Measurements from ENCODE around the gene KCNG1. TPM values are rescaled to one million over a fixed set of nuclear protein-coding genes. Genes with fewer than 3 reads are reported as not detected.

Gene KCNG1
- total RNA-seq, 1 donor from 2014 or later = 13.0 TPM

- no peak for TF ChIP-seq CTCF (IDR thresholded peaks at IDR 0.05)
- DNase-seq (ENCODE audit: low spot score) = no peak
- no peaks in the 10 kb centered on the region for H3K4me1 Mint-ChIP-seq (ENCODE audit: low read depth)
- H3K4me3 Mint-ChIP-seq (ENCODE audit: unreplicated experiment) = no peak overlapping the region
- H3K9me3 Mint-ChIP-seq (ENCODE audit: low read depth) = no peaks in the 10 kb centered on the region
- H3K27ac Mint-ChIP-seq (ENCODE audit: unreplicated experiment) = no peak overlapping the region
- H3K36me3 Mint-ChIP-seq (ENCODE audit: low read depth) = no peaks in the 10 kb centered on the region
- H3K27me3 Mint-ChIP-seq (ENCODE audit: low read depth) = peaks cover 7% of the 10 kb centered on the region
Measured at GRCh38 chr20:50969435-50969834, 53.5 kb downstream of the KCNG1 start.

GRCh38 chr20:50968289-50968688 lies 54.6 kb downstream of the KCNG1 start:
- no peak for TF ChIP-seq CTCF (IDR thresholded peaks at IDR 0.05)
- no peak for DNase-seq (ENCODE audit: low spot score)
- H3K4me1 Mint-ChIP-seq (ENCODE audit: low read depth) = no peaks in the 10 kb centered on the region
- H3K27me3 Mint-ChIP-seq (ENCODE audit: low read depth) = peaks cover 7% of the 10 kb centered on the region
- no peak overlapping the region for H3K4me3 Mint-ChIP-seq (ENCODE audit: unreplicated experiment)
- no peaks in the 10 kb centered on the region for H3K36me3 Mint-ChIP-seq (ENCODE audit: low read depth)
- no peak overlapping the region for H3K27ac Mint-ChIP-seq (ENCODE audit: unreplicated experiment)
- no peaks in the 10 kb centered on the region for H3K9me3 Mint-ChIP-seq (ENCODE audit: low read depth)

GRCh38 chr20:50967586-50967985 lies 55.3 kb downstream of the KCNG1 start:
- Mint-ChIP-seq H3K9me3 (ENCODE audit: low read depth) (no peaks in the 10 kb centered on the region), H3K4me3 (ENCODE audit: unreplicated experiment) (no peak overlapping the region), H3K36me3 (ENCODE audit: low read depth) (no peaks in the 10 kb centered on the region), H3K27ac (ENCODE audit: unreplicated experiment) (no peak overlapping the region), H3K27me3 (ENCODE audit: low read depth) (peaks cover 7% of the 10 kb centered on the region), H3K4me1 (ENCODE audit: low read depth) (no peaks in the 10 kb centered on the region)
- TF ChIP-seq CTCF (IDR thresholded peaks at IDR 0.05) = no peak
- no peak for DNase-seq (ENCODE audit: low spot score)

GRCh38 chr20:50959543-50960126 lies 63.3 kb downstream of the KCNG1 start:
- Mint-ChIP-seq H3K27me3 (ENCODE audit: low read depth) (no peaks in the 10 kb centered on the region), H3K36me3 (ENCODE audit: low read depth) (peaks cover 4% of the 10 kb centered on the region), H3K4me1 (ENCODE audit: low read depth) (peaks cover 44% of the 10 kb centered on the region), H3K9me3 (ENCODE audit: low read depth) (peaks cover 4% of the 10 kb centered on the region), H3K4me3 (ENCODE audit: unreplicated experiment) (peak overlapping the region; percentile 97), H3K27ac (ENCODE audit: unreplicated experiment) (peak overlapping the region; percentile 99)
- TF ChIP-seq CTCF (IDR thresholded peaks at IDR 0.05) = no peak
- DNase-seq (ENCODE audit: low spot score) = no peak

- TF ChIP-seq CTCF (IDR thresholded peaks at IDR 0.05) = no peak
- H3K4me1 Mint-ChIP-seq (ENCODE audit: low read depth) = peaks cover 44% of the 10 kb centered on the region
- H3K27me3 Mint-ChIP-seq (ENCODE audit: low read depth) = no peaks in the 10 kb centered on the region
- H3K4me3 Mint-ChIP-seq (ENCODE audit: unreplicated experiment) = peak within 1 kb of the TSS; percentile 97
- H3K36me3 Mint-ChIP-seq (ENCODE audit: low read depth) = peaks cover 4% of the 10 kb centered on the region
- DNase-seq (ENCODE audit: low spot score) = no peak
- H3K27ac Mint-ChIP-seq (ENCODE audit: unreplicated experiment) = peak within 1 kb of the TSS; percentile 99
- H3K9me3 Mint-ChIP-seq (ENCODE audit: low read depth) = peaks cover 4% of the 10 kb centered on the region
Measured at GRCh38 chr20:50958615-50959542, 64.0 kb downstream of the KCNG1 start, which contains the start of gene MOCS3. TSS of gene MOCS3 (plus strand) at chr20:50958818. CDS start at chr20:50958843, 25 bp downstream.
